SU-DHL-6 (cell line): ENCODE measurements around the gene VKORC1L1.

Experiments
- H2AFZ ChIP-seq: fragments of 200-600 bp; sonication (generic); 2 replicates; pipeline ENCODE4 v1.6.1; 2014; ENCODE audit warnings: low read depth, mild to moderate bottlenecking, moderate library complexity, mixed read lengths, antibody characterized with exemption, low read length; ENCODE audit not compliant: severe bottlenecking
- H3F3A ChIP-seq: fragments of 200-600 bp; shearing (Covaris generic); 2 replicates; pipeline ENCODE4 v1.6.0; 2016; ENCODE audit warnings: antibody characterized with exemption, mild to moderate bottlenecking; ENCODE audit not compliant: insufficient read depth
- H3K27ac ChIP-seq: fragments of 200-600 bp; sonication (generic); 2 replicates; pipeline ENCODE4 v1.5.1; 2016; ENCODE audit warnings: low read depth, mild to moderate bottlenecking, low read length, moderate library complexity, mixed read lengths
- H3K27me3 ChIP-seq: fragments of 200-600 bp; sonication (generic), shearing (Covaris generic); 2 replicates; pipeline ENCODE4 v1.6.0; 2014; ENCODE audit warnings: mild to moderate bottlenecking, low read length
- H3K36me3 ChIP-seq: fragments of 200-600 bp; sonication (generic); 2 replicates; pipeline ENCODE4 v1.6.1; 2014; ENCODE audit warnings: mild to moderate bottlenecking, low read length, mixed read lengths
- H3K4me2 ChIP-seq: fragments of 300-600, 200-600 bp; shearing (Covaris generic), sonication (generic); 2 replicates; pipeline ENCODE4 v1.6.0; 2014; ENCODE audit warnings: low read length, low read depth, mild to moderate bottlenecking; ENCODE audit not compliant: poor library complexity, severe bottlenecking
- H3K4me3 ChIP-seq: fragments of 200-600 bp; sonication (generic); 2 replicates; pipeline ENCODE4 v1.5.1; 2014; ENCODE audit warnings: antibody characterized with exemption, low read length, mild to moderate bottlenecking, mixed read lengths; ENCODE audit not compliant: insufficient read depth, poor library complexity, severe bottlenecking
- H3K79me2 ChIP-seq: fragments of 200-600 bp; sonication (generic); 2 replicates; pipeline ENCODE4 v1.6.1; 2014; ENCODE audit warnings: mild to moderate bottlenecking, low read length, moderate library complexity; ENCODE audit not compliant: insufficient read depth
- H3K9ac ChIP-seq: fragments of 200-600 bp; sonication (generic); 2 replicates; pipeline ENCODE4 v1.7.0; 2014; ENCODE audit warnings: mild to moderate bottlenecking, low read length
- H3K9me2 ChIP-seq: fragments of 200-600 bp; sonication (generic); replicated peaks from 2 replicates; pipeline ENCODE4 v1.6.1; 2014; ENCODE audit warnings: low read length; ENCODE audit not compliant: insufficient read depth
- H3K9me3 ChIP-seq: fragments of 200-600 bp; sonication (generic); 2 replicates; pipeline ENCODE4 v1.6.1; 2014; ENCODE audit warnings: low read length, mixed read lengths; ENCODE audit not compliant: insufficient read depth
- H4K20me1 ChIP-seq: fragments of 200-600 bp; sonication (generic); 2 replicates; pipeline ENCODE4 v1.6.1; 2014; ENCODE audit warnings: low read depth, mild to moderate bottlenecking, antibody characterized with exemption, low read length, moderate library complexity, mixed read lengths
- CTCF ChIP-seq: fragments of 200-600 bp; sonication (generic); IDR thresholded peaks from one replicate; pipeline ENCODE4 v1.5.1; 2017; ENCODE audit warnings: antibody characterized with exemption, mild to moderate bottlenecking, low read length, moderate library complexity; ENCODE audit not compliant: insufficient read depth, poor library complexity, severe bottlenecking
- EZH2phosphoT487 ChIP-seq: fragments of 200-600 bp; sonication (generic), shearing (Covaris generic); conservative IDR thresholded peaks from 2 replicates; pipeline ENCODE4 v1.6.1; 2018; ENCODE audit warnings: mild to moderate bottlenecking, antibody characterized with exemption, low read length, moderate library complexity, mixed read lengths

VKORC1L1 gene

GRCh38 chr7:65972976-65973375 is 100.1 kb downstream of the VKORC1L1 start:
- Histone ChIP-seq H3K9me2 (no peaks in the 10 kb centered on the region), H3K4me2 (no peak overlapping the region), H2AFZ (no peak overlapping the region), H3K4me3 (no peak overlapping the region), H3F3A (no peaks in the 10 kb centered on the region), H3K9me3 (no peaks in the 10 kb centered on the region), H3K27ac (no peak overlapping the region), H3K79me2 (no peaks in the 10 kb centered on the region), H3K9ac (no peak overlapping the region), H3K36me3 (no peaks in the 10 kb centered on the region; the same call in 1 of the 2 replicates), H4K20me1 (no peaks in the 10 kb centered on the region), H3K27me3 (no peaks in the 10 kb centered on the region)
- TF ChIP-seq CTCF (no peak), EZH2phosphoT487 (no peak)

DNA sequence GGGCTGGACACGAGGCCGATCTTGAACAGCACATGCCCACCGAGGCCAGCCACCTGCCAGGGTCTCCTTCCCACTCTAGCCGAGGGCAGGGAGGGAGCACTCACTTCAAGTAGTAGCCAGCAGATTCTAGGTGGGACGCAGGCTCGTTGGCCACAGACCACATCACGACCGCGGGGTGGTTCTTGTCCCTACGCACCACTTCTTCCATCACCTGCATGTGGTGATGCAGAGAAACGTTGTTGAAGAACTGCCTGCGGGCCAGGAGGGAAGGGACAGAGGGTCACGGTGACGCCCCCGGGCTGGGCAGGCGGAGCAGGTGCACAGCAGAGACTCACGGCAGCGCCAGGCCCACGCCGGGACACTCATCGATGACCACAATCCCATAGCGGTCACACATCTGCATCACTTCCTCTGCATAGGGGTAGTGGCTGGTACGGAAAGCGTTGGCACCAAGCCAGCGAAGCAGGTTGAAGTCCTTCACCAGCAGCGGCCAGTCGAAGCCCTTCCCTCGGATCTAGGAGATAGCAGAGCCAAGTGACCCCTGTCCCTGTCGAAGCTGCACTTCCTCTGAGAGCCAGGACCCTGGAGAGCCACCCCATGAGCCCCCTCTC is 101.4 kb downstream of the VKORC1L1 start:
- no peaks in the 10 kb centered on the region for H3K9me3 ChIP-seq
- H3K9ac ChIP-seq, result no peak overlapping the region
- H3F3A ChIP-seq, result no peaks in the 10 kb centered on the region
- no peak overlapping the region for H3K27ac ChIP-seq
- H3K79me2 ChIP-seq, result peaks cover 5% of the 10 kb centered on the region; the same call in 1 of the 2 replicates
- H2AFZ ChIP-seq, result no peak overlapping the region
- no peaks in the 10 kb centered on the region for H3K27me3 ChIP-seq
- no peak overlapping the region for H3K4me3 ChIP-seq
- no peaks in the 10 kb centered on the region; the same call in 1 of the 2 replicates for H3K36me3 ChIP-seq
- no peaks in the 10 kb centered on the region for H4K20me1 ChIP-seq
- TF ChIP-seq CTCF, result no peak
- TF ChIP-seq EZH2phosphoT487, result no peak
- H3K4me2 ChIP-seq, result no peak overlapping the region
- no peaks in the 10 kb centered on the region for H3K9me2 ChIP-seq

GRCh38 chr7:65974876-65975275 is 102.0 kb downstream of the VKORC1L1 start:
- H3F3A ChIP-seq, result no peaks in the 10 kb centered on the region
- no peak overlapping the region for H2AFZ ChIP-seq
- H3K9ac ChIP-seq, result no peak overlapping the region
- H4K20me1 ChIP-seq, result no peaks in the 10 kb centered on the region
- no peak overlapping the region for H3K4me2 ChIP-seq
- H3K4me3 ChIP-seq, result no peak overlapping the region
- TF ChIP-seq CTCF (no peak), EZH2phosphoT487 (no peak)
- H3K9me2 ChIP-seq, result no peaks in the 10 kb centered on the region
- no peaks in the 10 kb centered on the region for H3K9me3 ChIP-seq
- no peaks in the 10 kb centered on the region for H3K27me3 ChIP-seq
- H3K27ac ChIP-seq, result no peak overlapping the region
- H3K79me2 ChIP-seq, result peaks cover 10% of the 10 kb centered on the region; the same call in 1 of the 2 replicates
- no peaks in the 10 kb centered on the region; the same call in 1 of the 2 replicates for H3K36me3 ChIP-seq
